ENCODE results near the gene TMEM175.

TMEM175 gene

GRCh38 chr4:900073-900472 lies 32.2 kb upstream of the TMEM175 start:
- DNase-seq, result no peak

DNA sequence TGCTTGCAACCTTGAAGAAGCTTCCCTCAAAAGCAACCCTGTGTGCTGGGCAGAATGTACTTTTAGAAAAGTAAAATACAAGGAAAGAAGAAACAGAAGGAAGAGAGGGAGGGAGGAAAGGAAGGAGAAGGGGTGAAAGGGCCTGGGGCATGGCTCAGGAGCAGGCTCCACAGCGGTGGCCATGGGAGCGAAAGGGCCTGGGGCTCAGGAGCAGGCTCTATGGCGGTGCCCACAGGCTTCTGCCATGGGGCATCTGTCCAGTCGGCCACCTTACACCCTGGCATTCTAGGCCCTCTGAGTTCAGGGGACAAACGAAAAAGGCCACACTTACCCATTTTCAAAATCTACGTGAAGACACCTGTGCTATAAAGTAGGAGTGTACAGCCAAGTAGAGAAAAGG lies 31.5 kb upstream of the TMEM175 start:
- no peak for DNase-seq

GRCh38 chr4:901192-901910 lies 30.9 kb upstream of the TMEM175 start:
- DNase-seq, result no peak

GRCh38 chr4:903066-904046 lies 28.9 kb upstream of the TMEM175 start:
- DNase-seq, result no peak

DNA sequence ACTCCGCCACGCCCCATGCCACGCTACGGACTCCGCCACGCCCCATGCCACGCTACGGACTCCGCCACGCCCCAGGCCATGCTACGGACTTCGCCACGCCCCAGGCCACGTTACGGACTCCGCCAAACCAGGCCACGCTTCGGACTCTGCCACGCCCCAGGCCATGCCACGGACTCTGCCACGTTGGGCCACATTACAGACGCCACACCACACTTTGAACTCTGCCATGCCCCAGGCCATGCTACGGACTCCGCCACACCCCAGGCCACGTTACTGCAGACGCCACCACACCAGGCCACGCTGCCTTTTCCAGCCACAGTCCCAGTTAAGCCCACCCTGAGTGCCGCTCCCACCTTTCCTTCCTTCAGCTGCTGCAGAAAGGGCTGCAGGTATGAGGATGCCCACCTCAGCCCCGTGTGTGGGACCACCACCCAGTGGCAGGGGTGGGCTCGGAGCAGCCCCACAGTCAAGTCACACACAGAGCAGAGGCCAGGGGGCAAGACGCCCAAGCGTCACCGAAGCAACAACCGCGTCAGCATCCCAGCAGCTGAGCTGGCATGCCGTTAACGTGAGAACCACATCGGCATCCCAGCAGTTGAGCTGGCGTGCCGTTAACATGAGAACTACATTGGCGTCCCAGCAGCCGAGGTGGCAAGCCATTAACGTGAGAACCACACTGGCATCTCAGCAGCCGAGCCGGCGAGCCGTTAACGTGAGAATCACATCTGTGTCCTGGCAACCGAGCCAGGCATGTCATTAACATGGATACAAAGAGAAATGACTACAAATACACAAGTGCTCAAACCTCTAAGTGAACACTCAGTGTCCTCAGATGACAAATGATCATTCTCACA lies 26.5 kb upstream of the TMEM175 start:
- DNase-seq, result no peak

DNA sequence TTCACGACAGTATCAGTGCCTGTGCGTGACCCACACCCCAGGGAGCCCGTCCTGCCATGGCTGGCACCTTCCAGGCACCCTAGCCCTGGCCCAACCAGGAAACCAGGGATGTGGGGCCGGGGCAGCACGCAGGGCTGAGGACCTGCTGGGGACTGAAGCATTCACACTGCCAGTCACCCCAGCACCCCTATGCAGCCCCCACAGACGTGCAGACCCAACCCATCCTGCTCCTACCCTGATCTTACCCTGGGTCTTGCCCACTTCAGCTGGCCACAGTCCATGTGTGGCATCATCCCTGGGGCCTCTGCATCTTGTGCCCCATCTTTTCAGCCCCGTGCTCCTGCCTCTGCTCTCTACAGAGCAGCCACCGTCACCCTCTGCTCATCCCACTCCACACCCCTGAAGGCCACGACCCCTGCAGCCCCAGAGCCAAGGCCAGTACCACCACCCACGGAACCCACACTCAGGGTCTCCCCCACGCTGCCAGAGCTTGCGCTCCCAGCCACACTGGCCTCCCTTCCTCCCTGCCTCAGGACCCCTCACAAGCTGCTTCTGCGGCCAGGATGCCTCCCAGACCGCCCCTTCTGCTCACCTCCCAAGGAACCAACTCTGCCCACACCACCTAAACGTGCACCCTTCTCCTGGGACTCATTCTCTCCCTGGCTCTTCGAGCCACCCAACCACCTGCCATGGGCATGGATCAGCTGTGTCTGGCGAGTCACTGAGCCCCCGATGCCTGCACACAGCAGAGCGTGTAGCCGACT lies 25.7 kb upstream of the TMEM175 start:
- DNase-seq, result no peak

- DNase-seq, result no peak
Measured at GRCh38 chr4:907103-907400, 25.2 kb upstream of the TMEM175 start.

DNA sequence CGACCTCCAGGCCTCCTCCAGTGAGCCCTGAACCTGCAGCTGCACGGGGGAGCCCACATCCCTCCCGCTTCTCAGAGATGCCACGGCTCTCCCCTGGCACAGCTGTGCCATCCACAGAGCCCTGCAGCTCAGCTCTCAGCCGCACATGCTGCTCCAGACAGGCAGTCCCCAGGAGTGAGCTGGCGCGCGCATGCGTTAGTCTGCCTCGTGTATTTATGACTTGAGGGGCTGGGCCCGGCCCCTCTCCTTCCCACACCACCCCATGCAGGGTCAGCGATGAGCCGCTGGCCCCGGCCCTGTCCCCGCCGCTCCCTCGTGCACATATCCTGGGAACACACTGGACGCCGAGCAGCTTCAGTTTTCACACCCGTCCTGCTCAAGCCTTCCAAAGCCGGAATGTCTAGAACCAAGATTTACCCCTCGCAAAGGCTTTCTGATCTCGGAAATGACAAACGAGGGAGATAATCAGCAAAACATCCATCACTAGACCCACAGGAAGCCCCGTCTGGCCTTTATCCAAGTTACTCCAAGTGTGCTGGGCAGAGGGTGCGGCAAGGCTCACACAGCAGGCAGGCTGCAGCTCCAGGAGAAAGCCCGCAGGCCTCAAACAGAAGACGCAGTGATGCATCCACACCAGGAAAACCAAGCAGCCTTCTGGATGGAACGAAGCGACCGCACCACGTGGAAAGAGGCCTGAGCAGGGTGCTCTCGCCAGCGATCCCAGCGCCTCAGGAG lies 24.4 kb upstream of the TMEM175 start:
- no peak for DNase-seq

GRCh38 chr4:909131-909571 lies 23.1 kb upstream of the TMEM175 start:
- DNase-seq, result no peak

DNA sequence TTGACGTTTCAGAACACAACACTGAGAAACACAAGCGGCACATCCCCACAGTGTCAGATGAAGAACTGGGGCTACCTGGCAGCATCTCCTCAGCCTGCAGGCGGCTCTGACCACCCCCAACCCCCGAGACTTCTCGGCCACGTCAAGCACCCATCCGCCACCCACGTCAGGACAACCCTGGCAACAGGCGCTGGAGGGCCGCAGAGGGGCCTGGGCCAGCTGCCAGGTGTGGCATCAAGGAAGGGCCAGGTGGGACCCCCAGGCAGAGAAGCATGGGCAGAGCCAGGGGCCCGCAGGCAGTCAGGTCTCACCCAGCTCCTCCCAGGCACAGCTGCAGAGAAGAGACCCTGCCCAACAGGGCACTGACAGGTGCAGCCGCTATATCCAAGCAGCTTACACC lies 22.4 kb upstream of the TMEM175 start:
- DNase-seq, result no peak

GRCh38 chr4:910366-911091 lies 21.7 kb upstream of the TMEM175 start:
- DNase-seq, result no peak

DNA sequence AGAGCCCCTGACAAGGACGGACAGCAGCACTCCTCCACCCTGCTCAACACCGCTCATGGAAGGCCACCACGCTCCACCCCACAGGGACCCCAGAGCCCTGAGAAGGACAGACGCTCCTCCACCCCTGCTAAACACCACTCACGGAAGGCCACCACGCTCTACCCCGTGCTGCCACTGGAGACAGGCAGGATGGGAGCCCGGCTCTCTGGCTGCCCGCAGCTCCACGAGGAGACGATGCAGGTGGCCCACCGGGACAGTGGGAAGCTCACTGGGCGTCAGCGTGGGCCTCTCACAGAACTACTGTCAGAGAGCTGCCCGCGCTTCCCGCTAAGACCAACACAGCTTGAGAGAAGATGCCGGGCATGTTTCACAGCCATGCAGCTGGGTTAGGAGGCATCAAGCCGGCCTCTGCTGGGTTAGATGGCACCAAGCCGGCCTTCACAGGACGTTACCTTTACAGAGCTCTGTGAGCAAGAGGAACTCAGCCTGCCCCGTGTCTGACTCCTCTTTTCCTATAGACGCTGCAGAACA lies 21.0 kb upstream of the TMEM175 start:
- DNase-seq, result no peak

- no peak for DNase-seq
Measured at GRCh38 chr4:911871-912490, 20.3 kb upstream of the TMEM175 start.

GRCh38 chr4:912548-913279 lies 19.5 kb upstream of the TMEM175 start:
- no peak for DNase-seq

DNA sequence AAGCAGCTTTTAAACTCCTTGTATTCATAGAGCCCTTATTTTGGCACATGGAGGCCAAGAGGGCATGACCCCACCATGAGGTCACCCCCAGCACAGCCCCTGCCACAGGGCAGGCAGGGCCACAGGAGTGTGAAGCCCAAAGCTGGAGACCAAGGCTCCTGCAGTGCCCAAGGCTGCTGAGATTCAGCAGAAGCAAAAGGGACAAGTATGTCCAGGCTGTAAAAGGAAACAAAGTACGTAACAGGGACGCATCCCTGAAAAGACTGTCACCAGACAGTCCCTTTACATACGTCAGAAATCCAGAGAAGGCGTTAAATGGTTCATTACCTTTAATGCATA lies 19.0 kb upstream of the TMEM175 start:
- DNase-seq, result no peak

GRCh38 chr4:914531-914930 lies 17.7 kb upstream of the TMEM175 start:
- no peak for DNase-seq

GRCh38 chr4:915041-915474 lies 17.2 kb upstream of the TMEM175 start:
- DNase-seq, result no peak

- DNase-seq, result no peak
Measured at GRCh38 chr4:915595-915994, 16.7 kb upstream of the TMEM175 start.

GRCh38 chr4:917466-917865 lies 14.8 kb upstream of the TMEM175 start:
- no peak for DNase-seq

- no peak for DNase-seq
Measured at GRCh38 chr4:917992-918391, 14.3 kb upstream of the TMEM175 start.
